Measurements from ENCODE around the gene RFC4. TPM values are rescaled to one million over a fixed set of nuclear protein-coding genes. Genes with fewer than 3 reads are reported as not detected.

The RFC4 gene
- total and polyA plus RNA-seq, 2 donors (not counting 3 experiments of a cell fraction or from before 2014, with no cell fraction given), result 6.2 to 33.7 TPM

- H3K36me3 ChIP-seq (ENCODE audit: control insufficient read depth in 2 of 2, extremely low read depth in 1 of 2, insufficient read depth in 2 of 2, low read length in 2 of 2), result no peaks in the 10 kb centered on the region
- H4K20me1 ChIP-seq (replicated peaks; ENCODE audit: control insufficient read depth, extremely low read depth, insufficient read depth, low read length), result no peaks in the 10 kb centered on the region
- H3K9ac ChIP-seq (replicated peaks; ENCODE audit: extremely low read depth, insufficient read depth, low read length), result no peak overlapping the region
- H3K4me1 ChIP-seq (ENCODE audit: control insufficient read depth, extremely low read depth, insufficient read depth, low read length), result no peaks in the 10 kb centered on the region
- no peaks in the 10 kb centered on the region for H3K9me1 ChIP-seq (replicated peaks; ENCODE audit: control insufficient read depth, extremely low read depth, insufficient read depth, low read length)
- CTCF ChIA-PET, result no interaction called here
- no peaks in the 10 kb centered on the region for H3K27me3 ChIP-seq (ENCODE audit: control insufficient read depth in 2 of 2, insufficient read depth in 2 of 2, low read length in 2 of 2)
- FAIRE-seq, result no peak
- H3K4me2 ChIP-seq (ENCODE audit: insufficient read depth, low read length), result no peak overlapping the region
- no peak overlapping the region for H3K4me3 ChIP-seq (replicated peaks in 1 of 3; ENCODE audit: insufficient read depth in 1 of 3, low read depth in 1 of 3, low read length in 3 of 3)
- BruUV-seq (replicated peaks), result no TSS peak
- H2AFZ ChIP-seq (ENCODE audit: low read depth, low read length), result no peak overlapping the region
- TF ChIP-seq POLR2AphosphoS5 (IDR thresholded peaks at IDR 0.05; ENCODE audit: insufficient read depth, low read depth, low read length) (no peak), CTCF (IDR thresholded peaks at IDR 0.05; ENCODE audit: extremely low read depth in 1 of 2, insufficient read depth in 1 of 2, low read depth in 1 of 2, low read length in 2 of 2) (no peak), MYC (IDR thresholded peaks at IDR 0.05; ENCODE audit: low read depth, low read length) (no peak), FOS (IDR thresholded peaks at IDR 0.05; ENCODE audit: borderline replicate concordance, insufficient read depth, low read length) (no peak), POLR2A (IDR thresholded peaks at IDR 0.05; ENCODE audit: low read depth, low read length) (no peak), GATA2 (IDR thresholded peaks at IDR 0.05; ENCODE audit: insufficient read depth, insufficient read length, low read depth, low read length) (no peak), MAX (IDR thresholded peaks at IDR 0.05; ENCODE audit: insufficient read depth, insufficient read length) (no peak), EZH2 (IDR thresholded peaks at IDR 0.05; ENCODE audit: borderline replicate concordance, low read depth, low read length, severe bottlenecking) (no peak), JUN (IDR thresholded peaks at IDR 0.05; ENCODE audit: borderline replicate concordance, insufficient read depth, insufficient read length, low read depth) (no peak)
- no peak overlapping the region for H3K27ac ChIP-seq (ENCODE audit: insufficient read depth, low read depth, low read length)
- no peaks in the 10 kb centered on the region for H3K79me2 ChIP-seq (ENCODE audit: control insufficient read depth, insufficient read depth, low read length)
- no peaks in the 10 kb centered on the region for H3K9me3 ChIP-seq (replicated peaks; ENCODE audit: control insufficient read depth, insufficient read depth, low read length)
- DNase-seq (ENCODE audit: low read depth, low spot score), result no peak
- POLR2A ChIA-PET, result no interaction called here
- intact Hi-C loops (cut with micrococcal nuclease) (no loop called here), dilution Hi-C loops (cut with MboI; ENCODE audit: extremely low pct_ligation_motif_present, low sequenced_read_pairs) (no loop called here)
These were observed 46.0 kb downstream of the RFC4 start for GRCh38 chr3:186760141-186760833.

Data from endothelial cell of umbilical vein (primary cell).